ENCODE measurements around the gene NELFCD. TPM values are rescaled to one million over a fixed set of nuclear protein-coding genes. Genes with fewer than 3 reads are reported as not detected.

Gene NELFCD
- total RNA-seq, 1 experiment from 2014 or later: 88.2 TPM

DNA sequence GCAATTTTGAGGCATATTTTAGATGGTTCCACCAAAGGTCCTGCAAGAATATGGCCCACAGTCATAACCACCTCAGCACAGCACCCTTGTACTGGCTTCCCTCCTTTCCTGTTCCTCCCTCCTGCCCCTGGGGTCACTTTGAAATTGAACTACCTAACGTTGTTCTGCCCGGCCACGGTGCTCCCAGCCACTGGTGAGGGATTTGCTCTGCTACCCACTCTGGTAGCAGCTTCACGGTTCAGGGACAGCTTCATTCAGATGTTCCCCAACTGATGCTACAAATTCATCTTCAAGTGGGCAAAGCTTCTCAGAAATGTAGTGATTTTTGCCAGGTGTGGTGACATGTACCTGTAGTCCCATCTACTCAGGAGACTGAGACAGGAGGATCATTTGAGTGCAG is 7.9 kb upstream of the NELFCD start:
- no peak for ATAC-seq
- Histone ChIP-seq H3K4me3 (replicated peaks in 1 of 2; ENCODE audit: low read depth in 1 of 2, low read length in 2 of 2) (no peak overlapping the region), H3K79me2 (ENCODE audit: insufficient read depth, low read length) (no peaks in the 10 kb centered on the region), H3K9me3 (ENCODE audit: control insufficient read depth in 1 of 2, insufficient read depth in 1 of 2, low read depth in 1 of 2, low read length in 2 of 2) (peaks cover 0 to 10% of the 10 kb centered on the region in 2 experiments; a peak in 1 of 4 replicates), H3K9ac (ENCODE audit: low read length) (no peak overlapping the region), H3K4me2 (ENCODE audit: low read length) (no peak overlapping the region), H3K9me2 (ENCODE audit: insufficient read depth) (no peaks in the 10 kb centered on the region), H3K27ac (ENCODE audit: low read depth, low read length) (no peak overlapping the region), H3K4me1 (ENCODE audit: control insufficient read depth in 1 of 2, insufficient read depth in 2 of 2, low read length in 2 of 2) (no peaks in the 10 kb centered on the region), H4K20me1 (ENCODE audit: insufficient read depth) (no peaks in the 10 kb centered on the region), H3K27me3 (ENCODE audit: insufficient read depth, low read length) (no peaks in the 10 kb centered on the region), H3K36me3 (ENCODE audit: control insufficient read depth in 1 of 2, insufficient read depth in 2 of 2, low read length in 2 of 2) (no peaks in the 10 kb centered on the region), H2AFZ (ENCODE audit: low read depth, low read length, poor library complexity, severe bottlenecking) (no peak overlapping the region)
- ChIA-PET RAD21 (ENCODE audit: low non-redundant PET in 1 of 2, low total read pairs in 2 of 2, uncharacterized antibody in 2 of 2, unreplicated experiment in 2 of 2) (no interaction called here), CTCF (no interaction called here), POLR2A (no interaction called here)
- no peak for TF ChIP-seq EZH2 (IDR thresholded peaks at IDR 0.05)
- no peak for TF ChIP-seq YY1 (IDR thresholded peaks at IDR 0.05; ENCODE audit: extremely low read depth, insufficient replicate concordance, low read depth, low read length)
- no TSS peak for BruUV-seq (replicated peaks)
- intact Hi-C loops (cut with micrococcal nuclease): no loop called here
- DNase-seq (ENCODE audit: low read depth, low spot score): no peak

GRCh38 chr20:58973866-58974265 is 7.2 kb upstream of the NELFCD start:
- no peak for ATAC-seq
- H3K36me3 ChIP-seq (ENCODE audit: control insufficient read depth in 1 of 2, insufficient read depth in 2 of 2, low read length in 2 of 2): no peaks in the 10 kb centered on the region

More at GRCh38 chr20:58973866-58974265, 7.2 kb upstream of the NELFCD start:
- Histone ChIP-seq H3K4me2 (ENCODE audit: low read length) (no peak overlapping the region), H4K20me1 (ENCODE audit: insufficient read depth) (no peaks in the 10 kb centered on the region), H3K27me3 (ENCODE audit: insufficient read depth, low read length) (no peaks in the 10 kb centered on the region), H3K4me1 (ENCODE audit: control insufficient read depth in 1 of 2, insufficient read depth in 2 of 2, low read length in 2 of 2) (no peaks in the 10 kb centered on the region), H2AFZ (ENCODE audit: low read depth, low read length, poor library complexity, severe bottlenecking) (no peak overlapping the region), H3K9me3 (ENCODE audit: control insufficient read depth in 1 of 2, insufficient read depth in 1 of 2, low read depth in 1 of 2, low read length in 2 of 2) (peaks cover 0 to 10% of the 10 kb centered on the region in 2 experiments; a peak in 1 of 4 replicates), H3K9ac (ENCODE audit: low read length) (no peak overlapping the region), H3K4me3 (replicated peaks in 1 of 2; ENCODE audit: low read depth in 1 of 2, low read length in 2 of 2) (no peak overlapping the region), H3K9me2 (ENCODE audit: insufficient read depth) (no peaks in the 10 kb centered on the region), H3K27ac (ENCODE audit: low read depth, low read length) (no peak overlapping the region), H3K79me2 (ENCODE audit: insufficient read depth, low read length) (no peaks in the 10 kb centered on the region)
- ChIA-PET POLR2A (no interaction called here), CTCF (no interaction called here), RAD21 (ENCODE audit: low non-redundant PET in 1 of 2, low total read pairs in 2 of 2, uncharacterized antibody in 2 of 2, unreplicated experiment in 2 of 2) (no interaction called here)
- no peak for DNase-seq (ENCODE audit: low read depth, low spot score)
- no peak for TF ChIP-seq RAD21 (IDR thresholded peaks at IDR 0.05; ENCODE audit: low read depth)
- no peak for TF ChIP-seq EGR1 (IDR thresholded peaks at IDR 0.05; ENCODE audit: low read depth)
- no peak for TF ChIP-seq REST (IDR thresholded peaks at IDR 0.05; ENCODE audit: low read depth)
- no peak for TF ChIP-seq TCF7L2 (IDR thresholded peaks at IDR 0.05; ENCODE audit: borderline replicate concordance, extremely low read depth, insufficient read depth, insufficient read length)
- no peak for TF ChIP-seq CBX3 (IDR thresholded peaks at IDR 0.05; ENCODE audit: low read depth)
- no peak for TF ChIP-seq SP1 (IDR thresholded peaks at IDR 0.05; ENCODE audit: low read depth)
- no peak for TF ChIP-seq JUND (IDR thresholded peaks at IDR 0.05)
- no peak for TF ChIP-seq ZFX (IDR thresholded peaks at IDR 0.05)
- TF ChIP-seq, protein P1, sequence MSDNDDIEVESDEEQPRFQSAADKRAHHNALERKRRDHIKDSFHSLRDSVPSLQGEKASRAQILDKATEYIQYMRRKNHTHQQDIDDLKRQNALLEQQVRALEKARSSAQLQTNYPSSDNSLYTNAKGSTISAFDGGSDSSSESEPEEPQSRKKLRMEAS (IDR thresholded peaks at IDR 0.05): no peak
- no peak for TF ChIP-seq POLR2A (IDR thresholded peaks at IDR 0.05; ENCODE audit: borderline replicate concordance, extremely low read depth, insufficient read depth, insufficient read length)
- no peak for TF ChIP-seq POLR2AphosphoS5 (IDR thresholded peaks at IDR 0.05; ENCODE audit: low read depth, low read length)
- no peak for TF ChIP-seq FOSL1 (IDR thresholded peaks at IDR 0.05; ENCODE audit: low read depth)
- no peak for TF ChIP-seq SRF (IDR thresholded peaks at IDR 0.05; ENCODE audit: low read depth)
- TF ChIP-seq SIN3A (IDR thresholded peaks at IDR 0.05; ENCODE audit: low read depth): no peak
- BruUV-seq (replicated peaks): no TSS peak
- intact Hi-C loops (cut with micrococcal nuclease): no loop called here
